ENCODE measurements around the gene RNU4-1. TPM values are rescaled to one million over a fixed set of nuclear protein-coding genes. Genes with fewer than 3 reads are reported as not detected.

RNU4-1 gene
- total and polyA plus RNA-seq, 4 donors = 1,718 to 2,225 TPM; not detected in 2

DNA sequence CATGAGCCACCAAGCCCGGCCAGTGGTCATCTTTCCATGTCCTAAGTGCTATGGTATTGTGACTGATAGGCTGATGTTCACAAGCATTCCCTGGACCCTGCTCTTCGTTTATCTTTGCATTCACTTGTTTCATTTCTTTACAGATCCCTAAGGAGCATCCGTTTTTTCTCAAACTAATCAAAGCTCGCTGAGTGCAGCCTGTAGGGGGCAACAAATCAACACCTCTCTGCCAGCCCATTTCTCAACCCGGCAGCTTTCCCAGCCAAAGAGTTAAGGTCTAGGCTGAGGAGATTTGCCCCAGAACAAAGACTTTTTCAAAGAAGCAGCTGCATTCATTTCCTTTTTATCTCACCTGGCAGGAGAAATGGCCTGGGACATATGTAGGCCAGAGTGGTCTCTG is 21.2 kb upstream of the RNU4-1 start:
- intact Hi-C loops (cut with DNase I) = no loop called here
- Histone ChIP-seq H3K36me3 (ENCODE audit: control insufficient read depth in 1 of 2, insufficient read depth in 2 of 2, low read length in 1 of 2) (no peaks in the 10 kb centered on the region), H3K4me3 (ENCODE audit: low read length in 2 of 2) (no peak overlapping the region), H3K27ac (ENCODE audit: low read depth in 1 of 2, low read length in 2 of 2) (no peak overlapping the region), H3K4me1 (ENCODE audit: control insufficient read depth in 1 of 2, insufficient read depth in 2 of 2, low read length in 2 of 2) (no peaks in the 10 kb centered on the region), H3K9me3 (ENCODE audit: control insufficient read depth, low read length) (no peaks in the 10 kb centered on the region), H3K27me3 (ENCODE audit: control insufficient read depth in 1 of 2, insufficient read depth in 2 of 2, low read length in 1 of 2) (no peaks in the 10 kb centered on the region)
- ATAC-seq (ENCODE audit: low FRiP score) (no peak), DNase-seq (peak in 1 of 2 donors; percentile 9)
- WGBS, 2 donors = 51 to 60% methylated on average over 5 of the region's 5 CpGs

DNA sequence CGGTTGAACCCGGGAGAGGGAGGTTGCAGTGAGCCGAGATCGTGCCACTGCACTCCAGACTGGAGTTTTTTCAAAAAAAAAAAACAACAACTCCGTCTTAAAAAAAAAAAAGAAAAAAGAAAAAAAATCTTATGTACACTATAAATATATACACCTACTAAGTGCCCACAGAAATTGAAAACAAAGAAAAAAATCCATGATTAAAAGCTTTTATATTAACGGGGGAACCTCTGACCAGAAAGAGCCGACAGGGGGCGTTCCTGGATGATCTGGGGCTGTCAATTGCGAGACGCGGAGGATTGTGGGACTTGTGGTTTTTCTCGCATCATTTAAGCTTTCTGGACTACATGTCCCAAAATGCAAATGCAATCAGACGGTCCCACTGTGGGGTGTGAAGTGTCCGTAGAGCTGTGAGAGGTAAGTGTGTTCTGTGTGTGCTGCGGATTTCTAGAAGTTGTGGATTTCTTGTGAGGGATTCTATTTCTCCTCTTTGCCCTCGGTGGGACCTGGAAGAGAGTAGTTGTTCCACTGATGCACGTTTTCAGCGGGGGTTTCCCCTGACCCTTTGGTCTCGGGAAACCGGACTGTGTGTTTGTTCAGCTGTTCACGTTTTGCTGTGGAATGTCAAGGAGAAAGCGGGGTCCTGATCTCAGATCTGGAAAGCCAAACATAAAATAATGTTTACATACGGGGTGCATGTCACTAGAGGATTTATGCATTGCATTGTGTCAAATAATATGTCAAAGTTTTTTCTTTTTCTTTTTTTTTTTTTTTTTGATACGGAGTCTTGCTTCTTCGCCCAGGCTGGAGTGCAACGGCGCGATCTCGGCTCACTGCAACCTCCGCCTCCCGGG is 9.2 kb upstream of the RNU4-1 start, which contains the start of gene SIRT4:
Gene SIRT4 (plus strand): TSS at position 360 of the 854 bp plus-strand sequence. CDS start 1,241 bp downstream, outside the sequence.
- DNase-seq (peak; percentile 91 to 93), ATAC-seq (ENCODE audit: low FRiP score) (peak; percentile 96)
- intact Hi-C loops (cut with DNase I) = no loop called here
- H3K36me3 ChIP-seq (ENCODE audit: control insufficient read depth in 1 of 2, insufficient read depth in 2 of 2, low read length in 1 of 2) = no peaks in the 10 kb centered on the region
- H3K27ac ChIP-seq (ENCODE audit: low read depth in 1 of 2, low read length in 2 of 2) = peak within 1 kb of the TSS in 1 of 2 donors; percentile 43
- H3K9me3 ChIP-seq (ENCODE audit: control insufficient read depth, low read length) = no peaks in the 10 kb centered on the region
- no peaks in the 10 kb centered on the region for H3K4me1 ChIP-seq (ENCODE audit: control insufficient read depth in 1 of 2, insufficient read depth in 2 of 2, low read length in 2 of 2)
- no peaks in the 10 kb centered on the region for H3K27me3 ChIP-seq (ENCODE audit: control insufficient read depth in 1 of 2, insufficient read depth in 2 of 2, low read length in 1 of 2)
- 3 to 5% methylated on average over 31 of the region's 31 CpGs for WGBS, 2 donors
- H3K4me3 ChIP-seq (ENCODE audit: low read length in 2 of 2) = peak within 1 kb of the TSS; percentile 32 to 55

DNA sequence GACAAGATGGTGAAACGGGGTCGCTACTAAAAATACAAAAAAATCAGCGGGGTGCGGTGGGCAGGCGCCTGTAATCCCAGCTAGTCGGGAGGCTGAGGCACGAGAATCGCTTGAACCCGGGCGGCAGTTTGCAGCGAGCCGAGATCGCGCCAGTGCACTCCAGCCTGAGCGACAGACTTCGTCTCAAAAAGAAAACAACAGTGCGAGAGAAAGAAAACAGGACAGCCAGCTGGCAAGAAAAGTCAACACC is 701 bp downstream of the RNU4-1 start:
- Histone ChIP-seq H3K27ac (ENCODE audit: low read depth in 1 of 2, low read length in 2 of 2) (peak overlapping the region in 1 of 2 donors; percentile 80), H3K27me3 (ENCODE audit: control insufficient read depth in 1 of 2, insufficient read depth in 2 of 2, low read length in 1 of 2) (peaks cover 0 to 2% of the 10 kb centered on the region in 2 donors), H3K9me3 (ENCODE audit: control insufficient read depth, low read length) (no peaks in the 10 kb centered on the region), H3K36me3 (ENCODE audit: control insufficient read depth in 1 of 2, insufficient read depth in 2 of 2, low read length in 1 of 2) (no peaks in the 10 kb centered on the region), H3K4me3 (ENCODE audit: low read length in 2 of 2) (peak overlapping the region; percentile 56 to 83), H3K4me1 (ENCODE audit: control insufficient read depth in 1 of 2, insufficient read depth in 2 of 2, low read length in 2 of 2) (no peaks in the 10 kb centered on the region)
- ATAC-seq (ENCODE audit: low FRiP score) (peak; percentile 12), DNase-seq (no peak)
- WGBS, 2 donors = 0 to 1% methylated on average over 17 of the region's 17 CpGs
- intact Hi-C loops (cut with DNase I) = no loop called here

DNA sequence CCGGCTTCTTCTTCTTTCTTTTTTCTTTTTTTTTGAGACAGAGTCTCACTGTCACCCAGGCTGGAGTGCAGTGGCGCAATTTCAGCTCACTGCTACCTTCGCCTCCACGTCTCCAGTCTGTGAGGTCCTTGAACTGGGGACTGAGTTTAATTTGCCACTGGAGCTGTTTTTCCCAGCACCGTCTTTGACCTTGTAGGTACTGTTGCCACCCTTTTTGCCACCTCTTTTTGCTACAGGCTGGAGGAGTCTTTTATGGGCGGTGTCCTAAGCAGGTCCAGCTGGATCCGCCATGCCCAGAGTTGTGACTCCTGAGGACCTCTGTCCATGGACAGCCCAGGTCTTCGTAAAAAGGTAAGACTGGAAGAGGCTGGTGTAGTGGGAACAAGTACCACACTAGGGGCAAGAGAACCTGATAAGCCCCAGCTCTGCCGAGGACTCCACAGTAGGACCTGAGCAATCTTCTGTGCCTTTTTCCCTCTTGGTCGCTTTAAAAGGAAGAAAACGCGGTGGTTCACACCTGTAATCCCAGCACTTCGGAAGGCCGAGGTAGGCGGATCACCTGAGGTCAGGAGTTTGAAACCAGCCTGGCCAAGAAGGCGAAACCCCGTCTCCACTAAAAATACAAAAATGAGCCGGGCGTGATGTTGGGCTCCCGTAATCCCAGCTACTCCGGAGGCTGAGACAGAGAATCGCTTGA is 2.3 kb downstream of the RNU4-1 start:
- no peak for DNase-seq
- Histone ChIP-seq H3K9me3 (ENCODE audit: control insufficient read depth, low read length) (no peaks in the 10 kb centered on the region), H3K36me3 (ENCODE audit: control insufficient read depth in 1 of 2, insufficient read depth in 2 of 2, low read length in 1 of 2) (no peaks in the 10 kb centered on the region), H3K27me3 (ENCODE audit: control insufficient read depth in 1 of 2, insufficient read depth in 2 of 2, low read length in 1 of 2) (peaks cover 0 to 2% of the 10 kb centered on the region in 2 donors), H3K4me3 (ENCODE audit: low read length in 2 of 2) (peak overlapping the region in 1 of 2 donors; percentile 20), H3K4me1 (ENCODE audit: control insufficient read depth in 1 of 2, insufficient read depth in 2 of 2, low read length in 2 of 2) (no peaks in the 10 kb centered on the region), H3K27ac (ENCODE audit: low read depth in 1 of 2, low read length in 2 of 2) (peak overlapping the region; percentile 81 to 86)
- ATAC-seq (ENCODE audit: low FRiP score) = no peak
- WGBS, 2 donors = 20 to 21% methylated on average over 22 of the region's 22 CpGs
- intact Hi-C loops (cut with DNase I) = no loop called here

- DNase-seq = no peak
- Histone ChIP-seq H3K4me3 (ENCODE audit: low read length in 2 of 2) (no peak overlapping the region), H3K27ac (ENCODE audit: low read depth in 1 of 2, low read length in 2 of 2) (no peak overlapping the region), H3K27me3 (ENCODE audit: control insufficient read depth in 1 of 2, insufficient read depth in 2 of 2, low read length in 1 of 2) (peaks cover 0 to under 1% of the 10 kb centered on the region in 2 donors), H3K36me3 (ENCODE audit: control insufficient read depth in 1 of 2, insufficient read depth in 2 of 2, low read length in 1 of 2) (no peaks in the 10 kb centered on the region), H3K4me1 (ENCODE audit: control insufficient read depth in 1 of 2, insufficient read depth in 2 of 2, low read length in 2 of 2) (no peaks in the 10 kb centered on the region), H3K9me3 (ENCODE audit: control insufficient read depth, low read length) (no peaks in the 10 kb centered on the region)
- intact Hi-C loops (cut with DNase I) = no loop called here
- ATAC-seq (ENCODE audit: low FRiP score) = no peak
- 83 to 84% methylated on average over 12 of the region's 12 CpGs for WGBS, 2 donors
These were observed 5.5 kb downstream of the RNU4-1 start for GRCh38 chr12:120287491-120287890.

GRCh38 chr12:120286768-120287490 is 6.1 kb downstream of the RNU4-1 start:
- Histone ChIP-seq H3K9me3 (ENCODE audit: control insufficient read depth, low read length) (no peaks in the 10 kb centered on the region), H3K4me3 (ENCODE audit: low read length in 2 of 2) (no peak overlapping the region), H3K27ac (ENCODE audit: low read depth in 1 of 2, low read length in 2 of 2) (no peak overlapping the region), H3K36me3 (ENCODE audit: control insufficient read depth in 1 of 2, insufficient read depth in 2 of 2, low read length in 1 of 2) (no peaks in the 10 kb centered on the region), H3K4me1 (ENCODE audit: control insufficient read depth in 1 of 2, insufficient read depth in 2 of 2, low read length in 2 of 2) (no peaks in the 10 kb centered on the region), H3K27me3 (ENCODE audit: control insufficient read depth in 1 of 2, insufficient read depth in 2 of 2, low read length in 1 of 2) (no peaks in the 10 kb centered on the region)
- no peak for DNase-seq
- 30 to 32% methylated on average over 7 of the region's 7 CpGs for WGBS, 2 donors
- intact Hi-C loops (cut with DNase I) = no loop called here
- no peak for ATAC-seq (ENCODE audit: low FRiP score)

DNA sequence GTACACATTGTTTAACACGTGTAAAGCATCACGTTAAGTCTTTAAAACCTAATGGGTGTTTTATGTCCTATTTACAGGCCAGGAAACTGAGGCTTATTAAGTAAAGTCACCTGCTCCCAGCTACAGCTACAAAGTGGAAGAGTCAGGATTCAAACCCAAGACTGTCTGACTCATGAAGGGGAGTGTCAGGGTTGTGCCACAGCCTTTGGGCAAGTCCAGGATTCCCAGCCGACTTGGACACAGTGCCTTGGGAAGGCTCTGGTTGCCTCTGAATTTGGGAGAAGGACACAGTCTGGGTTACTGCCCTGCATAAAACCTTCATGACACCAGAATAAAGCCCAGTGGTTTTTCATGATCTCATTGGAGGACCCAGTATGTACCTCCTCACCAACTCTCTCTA is 8.7 kb downstream of the RNU4-1 start:
- intact Hi-C loops (cut with DNase I) = no loop called here
- Histone ChIP-seq H3K27ac (ENCODE audit: low read depth in 1 of 2, low read length in 2 of 2) (no peak overlapping the region), H3K4me1 (ENCODE audit: control insufficient read depth in 1 of 2, insufficient read depth in 2 of 2, low read length in 2 of 2) (no peaks in the 10 kb centered on the region), H3K27me3 (ENCODE audit: control insufficient read depth in 1 of 2, insufficient read depth in 2 of 2, low read length in 1 of 2) (no peaks in the 10 kb centered on the region), H3K36me3 (ENCODE audit: control insufficient read depth in 1 of 2, insufficient read depth in 2 of 2, low read length in 1 of 2) (no peaks in the 10 kb centered on the region), H3K4me3 (ENCODE audit: low read length in 2 of 2) (no peak overlapping the region), H3K9me3 (ENCODE audit: control insufficient read depth, low read length) (no peaks in the 10 kb centered on the region)
- ATAC-seq (ENCODE audit: low FRiP score) (no peak), DNase-seq (no peak)
- WGBS, 2 donors = 82 to 84% methylated on average over 3 of the region's 3 CpGs

DNA sequence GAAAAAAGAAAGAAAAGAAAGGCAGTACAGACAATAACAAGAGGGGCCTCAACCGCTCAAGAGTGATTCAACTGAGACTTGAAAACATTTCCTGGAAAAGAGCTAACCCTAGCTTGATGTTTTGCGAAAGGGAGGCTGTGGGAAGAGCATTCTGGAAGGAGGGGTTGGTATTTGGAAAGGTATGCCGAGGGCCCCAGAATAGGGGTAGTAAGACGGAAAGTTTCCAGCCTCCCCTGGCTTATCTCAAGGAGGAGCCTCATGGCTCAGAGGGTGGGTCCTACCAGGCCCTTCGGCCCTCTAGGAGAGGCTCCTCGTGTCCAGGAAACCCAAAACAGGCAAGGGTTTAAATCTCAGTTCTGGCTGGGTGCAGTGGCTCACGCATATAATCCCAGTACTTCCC is 9.7 kb downstream of the RNU4-1 start:
- no peak overlapping the region for H3K27ac ChIP-seq (ENCODE audit: low read depth in 1 of 2, low read length in 2 of 2)
- no peaks in the 10 kb centered on the region for H3K27me3 ChIP-seq (ENCODE audit: control insufficient read depth in 1 of 2, insufficient read depth in 2 of 2, low read length in 1 of 2)
- intact Hi-C loops (cut with DNase I) = no loop called here
- 57 to 67% methylated on average over 7 of the region's 7 CpGs for WGBS, 2 donors
- no peaks in the 10 kb centered on the region for H3K4me1 ChIP-seq (ENCODE audit: control insufficient read depth in 1 of 2, insufficient read depth in 2 of 2, low read length in 2 of 2)
- H3K4me3 ChIP-seq (ENCODE audit: low read length in 2 of 2) = no peak overlapping the region
- DNase-seq (no peak), ATAC-seq (ENCODE audit: low FRiP score) (no peak)
- H3K36me3 ChIP-seq (ENCODE audit: control insufficient read depth in 1 of 2, insufficient read depth in 2 of 2, low read length in 1 of 2) = no peaks in the 10 kb centered on the region
- no peaks in the 10 kb centered on the region for H3K9me3 ChIP-seq (ENCODE audit: control insufficient read depth, low read length)

All from aorta (tissue), 5 donors.